Hematopoietic multipotent progenitor cell treated with erythropoietin and hydrocortisone succinate and interleukin-3 and kit ligand, for 6 days (in vitro differentiated cells): ENCODE measurements around the gene ADORA3.

Experiments used
- DNase-seq: peaks from one replicate; pipeline ENCODE4 v3.0.0-alpha.2; 2015

ADORA3 gene

GRCh38 chr1:111474106-111474505, 29.3 kb downstream of the ADORA3 start:
- DNase-seq = no peak

GRCh38 chr1:111471538-111471937, 31.9 kb downstream of the ADORA3 start:
- no peak for DNase-seq

GRCh38 chr1:111471012-111471411, 32.4 kb downstream of the ADORA3 start:
- DNase-seq = peak; percentile 89

GRCh38 chr1:111470596-111470995, 32.8 kb downstream of the ADORA3 start:
- DNase-seq = no peak

GRCh38 chr1:111469539-111469938, 33.9 kb downstream of the ADORA3 start:
- no peak for DNase-seq

GRCh38 chr1:111468717-111469100, 34.7 kb downstream of the ADORA3 start:
- no peak for DNase-seq

GRCh38 chr1:111467865-111468716, 35.3 kb downstream of the ADORA3 start:
- peak; percentile 46 for DNase-seq

GRCh38 chr1:111466480-111466879, 37.0 kb downstream of the ADORA3 start:
- no peak for DNase-seq

- no peak for DNase-seq
Observed at GRCh38 chr1:111465754-111466153, 37.7 kb downstream of the ADORA3 start.

- peak; percentile 75 for DNase-seq
Observed at GRCh38 chr1:111463029-111463683, 40.3 kb downstream of the ADORA3 start.

- no peak for DNase-seq
Observed at GRCh38 chr1:111462370-111463028, 40.9 kb downstream of the ADORA3 start.

GRCh38 chr1:111461765-111462164, 41.7 kb downstream of the ADORA3 start:
- DNase-seq = no peak

- no peak for DNase-seq
Observed at GRCh38 chr1:111455642-111456031, 47.8 kb downstream of the ADORA3 start.

- DNase-seq = no peak
Observed at GRCh38 chr1:111454859-111455641, 48.4 kb downstream of the ADORA3 start.

- DNase-seq = no peak
Observed at GRCh38 chr1:111453706-111454105, 49.7 kb downstream of the ADORA3 start.

GRCh38 chr1:111452581-111452980, 50.9 kb downstream of the ADORA3 start:
- no peak for DNase-seq

GRCh38 chr1:111450185-111450584, 53.2 kb downstream of the ADORA3 start:
- DNase-seq = no peak

GRCh38 chr1:111449703-111450017, 53.8 kb downstream of the ADORA3 start:
- DNase-seq = no peak
